Epithelial cell of esophagus (primary cell): ENCODE results near the gene SLCO2A1.

Experiments
- DNase-seq: peaks from one replicate; pipeline ENCODE4 v3.0.0; 2010; ENCODE audit warnings: low read depth
- H3K4me3 ChIP-seq: 2 replicates; pipeline ENCODE4 v1.5.1; 2011; ENCODE audit warnings: mild to moderate bottlenecking, low read length, control low read depth
- TF ChIP-seq, protein P1 (sequence below): IDR thresholded peaks from 2 replicates; pipeline ENCODE4 v1.5.1; 2011; ENCODE audit warnings: low read depth, mild to moderate bottlenecking, low read length, control low read depth, inconsistent platforms; ENCODE audit not compliant: insufficient read depth; ENCODE audit errors: missing control alignments

The SLCO2A1 gene

DNA sequence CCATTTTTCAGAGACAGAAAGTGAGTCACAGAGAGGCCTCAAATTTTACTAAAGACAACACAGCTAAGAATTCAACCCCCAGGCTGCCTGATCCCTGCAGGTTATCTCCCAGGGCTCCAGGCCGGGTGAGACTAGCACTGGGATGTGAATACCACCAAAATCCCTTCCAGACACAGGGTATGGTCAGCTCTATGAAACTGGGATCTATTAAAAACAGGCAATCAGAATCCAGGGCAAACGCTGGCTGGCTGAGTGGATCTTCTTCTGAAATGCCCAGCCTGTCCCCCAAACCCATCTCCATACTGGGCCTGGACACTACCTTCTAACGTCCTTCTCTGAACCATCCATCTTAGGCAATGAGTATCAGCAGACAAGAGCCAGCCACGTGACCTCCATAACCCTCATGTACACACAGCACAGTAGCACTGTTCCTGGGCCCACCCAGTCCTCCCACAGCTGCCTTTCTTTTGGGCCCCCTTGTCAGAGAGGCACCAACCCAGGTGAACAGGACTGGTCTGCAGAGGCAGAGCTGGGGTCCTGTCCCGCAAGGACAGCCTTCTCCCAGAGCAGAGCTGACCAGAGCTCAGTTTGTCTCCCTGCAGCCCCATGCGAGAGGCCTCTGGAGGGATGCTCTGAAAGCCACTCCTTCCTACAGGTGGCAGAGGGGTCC lies 135.9 kb downstream of the SLCO2A1 start:
- H3K4me3 ChIP-seq = no peak overlapping the region
- TF ChIP-seq, protein P1, sequence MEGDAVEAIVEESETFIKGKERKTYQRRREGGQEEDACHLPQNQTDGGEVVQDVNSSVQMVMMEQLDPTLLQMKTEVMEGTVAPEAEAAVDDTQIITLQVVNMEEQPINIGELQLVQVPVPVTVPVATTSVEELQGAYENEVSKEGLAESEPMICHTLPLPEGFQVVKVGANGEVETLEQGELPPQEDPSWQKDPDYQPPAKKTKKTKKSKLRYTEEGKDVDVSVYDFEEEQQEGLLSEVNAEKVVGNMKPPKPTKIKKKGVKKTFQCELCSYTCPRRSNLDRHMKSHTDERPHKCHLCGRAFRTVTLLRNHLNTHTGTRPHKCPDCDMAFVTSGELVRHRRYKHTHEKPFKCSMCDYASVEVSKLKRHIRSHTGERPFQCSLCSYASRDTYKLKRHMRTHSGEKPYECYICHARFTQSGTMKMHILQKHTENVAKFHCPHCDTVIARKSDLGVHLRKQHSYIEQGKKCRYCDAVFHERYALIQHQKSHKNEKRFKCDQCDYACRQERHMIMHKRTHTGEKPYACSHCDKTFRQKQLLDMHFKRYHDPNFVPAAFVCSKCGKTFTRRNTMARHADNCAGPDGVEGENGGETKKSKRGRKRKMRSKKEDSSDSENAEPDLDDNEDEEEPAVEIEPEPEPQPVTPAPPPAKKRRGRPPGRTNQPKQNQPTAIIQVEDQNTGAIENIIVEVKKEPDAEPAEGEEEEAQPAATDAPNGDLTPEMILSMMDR = no peak
- DNase-seq = no peak

DNA sequence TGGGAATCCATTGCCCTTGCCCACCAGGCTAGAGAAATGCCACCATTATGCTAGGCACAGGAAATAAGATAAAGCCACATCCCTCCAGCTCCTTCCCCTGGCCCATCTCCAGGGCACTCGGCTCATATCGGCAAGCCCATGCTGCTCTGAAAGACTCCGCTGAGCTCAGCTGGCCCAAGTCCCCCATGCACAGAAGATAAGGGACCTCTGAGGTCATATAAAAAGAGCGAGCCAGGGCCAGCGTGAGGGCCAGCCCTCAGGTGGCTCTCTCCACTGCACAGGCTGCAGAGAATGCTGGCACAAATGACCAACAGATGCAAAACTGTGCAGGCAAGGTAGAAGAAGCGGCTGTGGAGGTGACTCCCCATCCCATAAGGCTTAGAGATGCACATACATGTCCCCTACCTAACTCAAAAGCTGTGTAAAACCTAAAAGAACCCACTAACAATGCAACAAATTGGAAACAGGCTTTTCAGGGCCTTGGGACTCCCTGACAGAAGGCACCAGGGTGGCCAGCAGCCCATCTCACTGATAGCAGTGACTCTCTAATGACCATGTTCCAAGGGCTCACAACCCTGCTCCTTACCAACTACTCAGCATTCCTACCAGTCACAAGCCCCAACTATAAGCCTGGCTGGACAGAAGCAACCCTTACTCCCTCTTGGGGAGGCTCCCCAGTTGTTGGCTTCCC lies 137.0 kb downstream of the SLCO2A1 start:
- TF ChIP-seq, protein P1 = no peak
- no peak overlapping the region for H3K4me3 ChIP-seq
- no peak for DNase-seq

- DNase-seq = no peak
- TF ChIP-seq, protein P1 = no peak
- no peak overlapping the region for H3K4me3 ChIP-seq
These were observed 137.9 kb downstream of the SLCO2A1 start for GRCh38 chr3:133891662-133892378.

DNA sequence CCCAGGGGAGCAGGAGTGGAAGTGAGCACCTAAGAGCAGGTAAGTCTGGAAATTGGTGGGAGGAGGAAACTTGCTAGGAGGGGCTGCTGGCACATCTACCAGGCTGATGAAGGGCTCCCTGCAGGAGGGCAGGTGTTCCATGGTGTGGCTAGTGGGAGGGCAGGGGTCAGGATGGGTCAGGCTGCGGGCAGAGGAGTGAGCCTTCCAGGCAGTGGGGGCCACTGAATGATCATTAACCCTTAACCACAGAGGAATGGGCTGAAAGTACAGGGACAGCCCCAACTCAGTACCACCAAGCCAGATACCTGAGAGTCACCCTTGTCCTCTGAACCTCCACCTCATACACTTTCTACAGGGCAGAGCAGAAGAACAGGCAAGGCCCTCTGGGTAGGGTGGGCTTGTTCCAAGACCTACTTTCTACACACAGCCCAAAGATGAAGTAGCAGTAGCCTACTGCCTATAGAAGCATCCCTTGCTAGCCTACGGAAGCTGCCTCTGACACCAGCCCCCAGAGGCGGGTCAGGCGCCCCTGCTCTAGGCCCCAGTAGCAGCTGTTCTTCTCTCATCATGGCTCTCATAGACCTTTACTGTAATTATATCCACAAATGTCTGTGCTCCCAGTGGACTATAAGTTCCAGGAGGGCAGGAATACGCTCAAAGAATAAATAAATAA lies 138.6 kb downstream of the SLCO2A1 start:
- TF ChIP-seq, protein P1 = no peak
- no peak for DNase-seq
- H3K4me3 ChIP-seq = no peak overlapping the region

DNA sequence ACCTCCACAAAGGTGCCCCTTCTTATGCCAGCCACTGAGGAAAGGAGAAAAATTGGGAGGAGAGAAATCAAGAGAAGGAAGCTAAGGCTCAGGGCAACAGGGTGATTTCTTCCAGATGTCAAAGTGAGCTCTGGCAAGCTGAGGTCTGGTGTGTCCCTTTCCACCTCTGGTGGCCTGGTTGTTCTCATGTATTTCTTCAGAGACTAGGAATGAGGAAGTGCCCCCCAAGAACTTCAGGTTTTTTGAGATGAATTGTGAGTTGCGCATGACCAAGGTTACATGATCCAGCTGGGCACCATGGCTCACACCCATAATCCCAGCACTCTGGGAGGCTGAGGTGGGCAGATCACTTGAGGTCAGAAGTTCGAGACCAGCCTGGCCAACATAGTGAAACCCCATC lies 139.7 kb downstream of the SLCO2A1 start:
- H3K4me3 ChIP-seq = no peak overlapping the region
- no peak for DNase-seq
- TF ChIP-seq, protein P1 = no peak

- no peak for DNase-seq
- TF ChIP-seq, protein P1 = no peak
- no peak overlapping the region for H3K4me3 ChIP-seq
These were observed 140.9 kb downstream of the SLCO2A1 start for GRCh38 chr3:133888726-133889340.
